ENCODE results near the gene SELENOF. TPM values are rescaled to one million over a fixed set of nuclear protein-coding genes. Genes with fewer than 3 reads are reported as not detected.
"Not testable (repeated sequence)": the region's sequence is repeated elsewhere in the genome, so short reads cannot be mapped to it uniquely, and the experiment has no call there.

Gene SELENOF
- total and polyA plus RNA-seq, 2 of the 4 experiments (the other 2 are of a cell fraction) = 60.0 to 153 TPM

- H3K9me1 ChIP-seq (ENCODE audit: insufficient read depth, low read length); H3K23ac ChIP-seq (ENCODE audit: low read depth, low read length); H2AFZ ChIP-seq (replicated peaks; ENCODE audit: low read length, poor library complexity); H3K4me3 ChIP-seq (ENCODE audit: insufficient read depth, low read depth, low read length); H2BK5ac ChIP-seq (ENCODE audit: low read depth, low read length, poor library complexity, severe bottlenecking); H4K91ac ChIP-seq (ENCODE audit: insufficient read depth, low read depth, low read length); H3K18ac ChIP-seq (ENCODE audit: low read depth, low read length); BruUV-seq (replicated peaks); ATAC-seq (ENCODE audit: low read depth); dilution Hi-C loops (cut with HindIII; ENCODE audit: low sequenced_read_pairs, unreplicated experiment); H2AK9ac ChIP-seq (replicated peaks; ENCODE audit: low read depth, low read length, poor library complexity); H2BK15ac ChIP-seq (ENCODE audit: low read depth, low read length); H3K4ac ChIP-seq (ENCODE audit: low read depth, low read length); DNase-seq; H3K27me3 ChIP-seq (ENCODE audit: control insufficient read depth, insufficient read depth, low read length); H3K79me1 ChIP-seq (ENCODE audit: low read depth in 1 of 2, low read length in 2 of 2); H3K9ac ChIP-seq (ENCODE audit: low read depth, low read length); H2BK120ac ChIP-seq (ENCODE audit: low read depth, low read length); H4K5ac ChIP-seq (ENCODE audit: low read depth, low read length); H3K4me1 ChIP-seq (ENCODE audit: control insufficient read depth, insufficient read depth, low read length); H3K14ac ChIP-seq (replicated peaks; ENCODE audit: low read depth, low read length); H2BK20ac ChIP-seq (ENCODE audit: low read depth, low read length); H3K56ac ChIP-seq (ENCODE audit: extremely low read depth, insufficient read depth, low read length); H3K36me3 ChIP-seq (ENCODE audit: control insufficient read depth, insufficient read depth, low read length); H4K20me1 ChIP-seq (ENCODE audit: insufficient read depth, low read length); intact Hi-C loops (cut with micrococcal nuclease); H2AK5ac ChIP-seq (ENCODE audit: low read depth, low read length); H3K27ac ChIP-seq (ENCODE audit: insufficient read depth, low read length); H3K9me3 ChIP-seq (ENCODE audit: control insufficient read depth, insufficient read depth, low read length); POLR2A ChIA-PET (ENCODE audit: unreplicated experiment); in situ Hi-C loops (cut with MboI; ENCODE audit: low sequenced_read_pairs); CTCF ChIA-PET; H3K4me2 ChIP-seq (ENCODE audit: low read depth, low read length); H4K8ac ChIP-seq (ENCODE audit: low read depth in 2 of 2, low read length in 2 of 2): not testable (repeated sequence)
- 20% methylated on average over 1 of the region's 5 CpGs; no CpG with 5 or more reads in 1 of the 2 experiments for WGBS, 2 experiments (ENCODE audit: extremely low coverage in 2 of 2, insufficient read length in 1 of 2)
Measured at GRCh38 chr1:86817246-86817826, 96.6 kb downstream of the SELENOF start.

DNA sequence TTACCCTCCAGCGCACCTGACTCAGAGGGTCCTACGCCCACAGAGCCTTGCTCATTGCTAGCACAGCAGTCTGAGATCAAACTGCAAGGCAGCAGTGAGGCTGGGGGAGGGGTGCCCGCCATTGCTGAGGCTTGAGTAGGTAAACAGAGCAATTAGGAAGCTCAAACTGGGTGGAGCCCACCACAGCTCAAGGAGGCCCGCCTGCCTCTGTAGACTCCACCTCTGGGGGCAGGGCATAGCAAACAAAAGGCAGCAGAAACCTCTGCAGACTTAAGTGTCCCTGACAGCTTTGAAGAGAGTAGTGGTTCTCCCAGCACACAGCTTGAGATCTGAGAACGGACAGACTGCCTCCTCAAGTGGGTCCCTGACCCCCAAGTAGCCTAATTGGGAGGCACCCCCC, 99.8 kb downstream of the SELENOF start:
- H2BK5ac ChIP-seq (ENCODE audit: low read depth, low read length, poor library complexity, severe bottlenecking); H3K27me3 ChIP-seq (ENCODE audit: control insufficient read depth, insufficient read depth, low read length); H3K4me3 ChIP-seq (ENCODE audit: insufficient read depth, low read depth, low read length); H3K23ac ChIP-seq (ENCODE audit: low read depth, low read length); H3K14ac ChIP-seq (replicated peaks; ENCODE audit: low read depth, low read length); DNase-seq; H2BK120ac ChIP-seq (ENCODE audit: low read depth, low read length); H2BK15ac ChIP-seq (ENCODE audit: low read depth, low read length); H2AFZ ChIP-seq (replicated peaks; ENCODE audit: low read length, poor library complexity); intact Hi-C loops (cut with micrococcal nuclease); H3K56ac ChIP-seq (ENCODE audit: extremely low read depth, insufficient read depth, low read length); ATAC-seq (ENCODE audit: low read depth); H3K9me3 ChIP-seq (ENCODE audit: control insufficient read depth, insufficient read depth, low read length); H3K27ac ChIP-seq (ENCODE audit: insufficient read depth, low read length); H3K79me1 ChIP-seq (ENCODE audit: low read depth in 1 of 2, low read length in 2 of 2); H4K20me1 ChIP-seq (ENCODE audit: insufficient read depth, low read length); H4K8ac ChIP-seq (ENCODE audit: low read depth in 2 of 2, low read length in 2 of 2); BruUV-seq (replicated peaks); H3K36me3 ChIP-seq (ENCODE audit: control insufficient read depth, insufficient read depth, low read length); H3K18ac ChIP-seq (ENCODE audit: low read depth, low read length); H3K9ac ChIP-seq (ENCODE audit: low read depth, low read length); H4K91ac ChIP-seq (ENCODE audit: insufficient read depth, low read depth, low read length); H4K5ac ChIP-seq (ENCODE audit: low read depth, low read length); H2BK20ac ChIP-seq (ENCODE audit: low read depth, low read length); H2AK5ac ChIP-seq (ENCODE audit: low read depth, low read length); H3K4me1 ChIP-seq (ENCODE audit: control insufficient read depth, insufficient read depth, low read length); in situ Hi-C loops (cut with MboI; ENCODE audit: low sequenced_read_pairs); H2AK9ac ChIP-seq (replicated peaks; ENCODE audit: low read depth, low read length, poor library complexity); H3K9me1 ChIP-seq (ENCODE audit: insufficient read depth, low read length); dilution Hi-C loops (cut with HindIII; ENCODE audit: low sequenced_read_pairs, unreplicated experiment); H3K4me2 ChIP-seq (ENCODE audit: low read depth, low read length); POLR2A ChIA-PET (ENCODE audit: unreplicated experiment); H3K4ac ChIP-seq (ENCODE audit: low read depth, low read length): not testable (repeated sequence)
- WGBS, 2 experiments (ENCODE audit: extremely low coverage in 2 of 2, insufficient read length in 1 of 2) = no CpG with 5 or more reads among the region's 5 CpGs
- CTCF ChIA-PET = interaction anchor here (1.6 kb wide), 1 partner anchor 33 kb away, joined by 8 read pairs; no protein-coding TSS in a partner anchor

Data from IMR-90 (cell line).